ENCODE data around the gene GLI3. TPM values are rescaled to one million over a fixed set of nuclear protein-coding genes. Genes with fewer than 3 reads are reported as not detected.

Gene GLI3
- total and polyA plus RNA-seq, 12 donors = 1.1 to 18.0 (median 4.6) TPM

- DNase-seq = no peak
- 85 to 90% (median 88%) methylated on average over 6 of the region's 6 CpGs for WGBS, 4 donors
- intact Hi-C loops (cut with DNase I) = no loop called here
These were observed 20.0 kb downstream of the GLI3 start for GRCh38 chr7:42217053-42217452.

DNA sequence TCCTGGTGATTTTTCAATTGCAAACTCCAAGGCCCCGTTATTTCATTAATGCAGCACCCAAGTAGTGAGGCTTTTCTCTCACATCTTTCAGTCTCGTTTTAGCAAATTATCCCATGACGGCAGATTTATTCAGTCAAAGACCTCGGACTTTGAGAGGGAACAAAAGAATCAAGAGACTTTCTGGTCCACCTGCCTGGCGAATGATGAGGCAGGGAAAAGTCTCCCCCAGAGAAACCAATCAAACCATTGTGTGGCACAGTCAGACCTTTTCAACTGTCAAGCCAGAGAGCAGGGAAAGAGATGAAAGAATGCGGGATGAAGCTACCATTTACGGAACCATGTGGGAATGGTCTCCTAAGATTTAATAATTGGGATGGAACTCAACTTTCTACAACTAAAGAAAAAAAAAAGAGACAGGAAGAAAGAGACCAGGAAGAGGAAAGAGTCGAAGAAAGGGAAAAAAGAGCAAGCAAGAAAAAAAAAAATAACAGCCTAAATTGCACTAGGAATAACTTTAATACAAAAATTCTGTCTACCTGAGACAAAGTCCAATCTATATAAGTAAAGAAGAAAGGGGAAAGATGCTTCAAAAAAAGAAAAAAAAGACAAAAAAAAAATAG, 22.8 kb downstream of the GLI3 start:
- peaks cover 0 to 7% of the 10 kb centered on the region in 2 donors for H3K4me1 ChIP-seq (replicated peaks in 1 of 2)
- intact Hi-C loops (cut with DNase I) = no loop called here
- WGBS, 4 donors = 89 to 92% (median 91%) methylated on average over 8 of the region's 8 CpGs
- no peaks in the 10 kb centered on the region for H3K27me3 ChIP-seq
- TF ChIP-seq POLR2A (IDR thresholded peaks at IDR 0.05) = no peak
- TF ChIP-seq, protein P1, sequence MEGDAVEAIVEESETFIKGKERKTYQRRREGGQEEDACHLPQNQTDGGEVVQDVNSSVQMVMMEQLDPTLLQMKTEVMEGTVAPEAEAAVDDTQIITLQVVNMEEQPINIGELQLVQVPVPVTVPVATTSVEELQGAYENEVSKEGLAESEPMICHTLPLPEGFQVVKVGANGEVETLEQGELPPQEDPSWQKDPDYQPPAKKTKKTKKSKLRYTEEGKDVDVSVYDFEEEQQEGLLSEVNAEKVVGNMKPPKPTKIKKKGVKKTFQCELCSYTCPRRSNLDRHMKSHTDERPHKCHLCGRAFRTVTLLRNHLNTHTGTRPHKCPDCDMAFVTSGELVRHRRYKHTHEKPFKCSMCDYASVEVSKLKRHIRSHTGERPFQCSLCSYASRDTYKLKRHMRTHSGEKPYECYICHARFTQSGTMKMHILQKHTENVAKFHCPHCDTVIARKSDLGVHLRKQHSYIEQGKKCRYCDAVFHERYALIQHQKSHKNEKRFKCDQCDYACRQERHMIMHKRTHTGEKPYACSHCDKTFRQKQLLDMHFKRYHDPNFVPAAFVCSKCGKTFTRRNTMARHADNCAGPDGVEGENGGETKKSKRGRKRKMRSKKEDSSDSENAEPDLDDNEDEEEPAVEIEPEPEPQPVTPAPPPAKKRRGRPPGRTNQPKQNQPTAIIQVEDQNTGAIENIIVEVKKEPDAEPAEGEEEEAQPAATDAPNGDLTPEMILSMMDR (IDR thresholded peaks at IDR 0.05) = no peak
- no peak for DNase-seq
- H3K9me3 ChIP-seq (replicated peaks in 1 of 3) = peaks cover 0 to 3% (median 0%) of the 10 kb centered on the region in 3 donors
- no peaks in the 10 kb centered on the region for H3K36me3 ChIP-seq (replicated peaks in 1 of 2)
- H3K27ac ChIP-seq = no peak overlapping the region
- no peak overlapping the region for H3K4me3 ChIP-seq

More at GRCh38 chr7:42217053-42217452, 20.0 kb downstream of the GLI3 start:
- no peaks in the 10 kb centered on the region for H3K36me3 ChIP-seq (replicated peaks in 1 of 2)
- H3K27me3 ChIP-seq = no peaks in the 10 kb centered on the region
- peaks cover 0 to under 1% of the 10 kb centered on the region in 2 donors for H3K4me1 ChIP-seq (replicated peaks in 1 of 2)
- TF ChIP-seq, protein P1 (IDR thresholded peaks at IDR 0.05) = no peak
- no peak for TF ChIP-seq POLR2A (IDR thresholded peaks at IDR 0.05)
- peaks cover 0 to 3% (median 0%) of the 10 kb centered on the region in 3 donors for H3K9me3 ChIP-seq (replicated peaks in 1 of 3)
- no peak overlapping the region for H3K4me3 ChIP-seq
- H3K27ac ChIP-seq = no peak overlapping the region

DNA sequence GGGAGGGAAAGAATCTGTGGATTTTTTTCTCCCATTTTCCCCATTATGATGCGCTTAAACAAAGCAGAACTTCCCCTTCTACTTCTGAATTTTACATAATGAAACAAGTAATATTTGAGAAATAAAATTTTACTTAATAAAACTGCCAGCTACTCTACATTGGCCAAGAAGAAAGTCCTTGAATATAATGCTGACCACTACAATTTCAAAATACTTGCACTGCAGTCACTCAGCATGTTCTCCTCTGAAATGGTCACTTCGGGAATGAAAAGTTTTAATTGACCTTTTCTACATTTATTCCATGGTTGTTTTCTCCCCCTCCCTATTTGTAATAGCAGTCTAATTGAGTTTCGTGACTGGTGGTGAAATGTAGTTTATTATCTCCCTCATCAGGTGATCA, 23.9 kb downstream of the GLI3 start:
- WGBS, 4 donors = 68 to 77% (median 71%) methylated on average over 3 of the region's 3 CpGs
- Histone ChIP-seq H3K4me1 (replicated peaks in 1 of 2) (peaks cover 0 to 7% of the 10 kb centered on the region in 2 donors), H3K27ac (no peak overlapping the region), H3K27me3 (no peaks in the 10 kb centered on the region), H3K9me3 (replicated peaks in 1 of 3) (peaks cover 0 to 3% (median 0%) of the 10 kb centered on the region in 3 donors), H3K4me3 (no peak overlapping the region), H3K36me3 (replicated peaks in 1 of 2) (no peaks in the 10 kb centered on the region)
- intact Hi-C loops (cut with DNase I) = no loop called here
- TF ChIP-seq, protein P1 (IDR thresholded peaks at IDR 0.05) = no peak
- no peak for TF ChIP-seq POLR2A (IDR thresholded peaks at IDR 0.05)
- DNase-seq = no peak

- intact Hi-C loops (cut with DNase I) = no loop called here
- no peaks in the 10 kb centered on the region for H3K36me3 ChIP-seq (replicated peaks in 1 of 2)
- no peak for DNase-seq
- no peak for TF ChIP-seq POLR2A (IDR thresholded peaks at IDR 0.05)
- TF ChIP-seq, protein P1 (IDR thresholded peaks at IDR 0.05) = no peak
- H3K4me1 ChIP-seq (replicated peaks in 1 of 2) = peaks cover 0 to 7% of the 10 kb centered on the region in 2 donors
- peaks cover 0 to 3% (median 0%) of the 10 kb centered on the region in 3 donors for H3K9me3 ChIP-seq (replicated peaks in 1 of 3)
- H3K4me3 ChIP-seq = no peak overlapping the region
- no peaks in the 10 kb centered on the region for H3K27me3 ChIP-seq
- 92 to 96% (median 94%) methylated on average over 8 of the region's 8 CpGs for WGBS, 4 donors
- no peak overlapping the region for H3K27ac ChIP-seq
These were observed 24.4 kb downstream of the GLI3 start for GRCh38 chr7:42212541-42213090.

All from adrenal gland (tissue), 12 donors.